ENCODE results near the gene ENO2. TPM values are rescaled to one million over a fixed set of nuclear protein-coding genes. Genes with fewer than 3 reads are reported as not detected.
"Not testable (repeated sequence)": the region's sequence is repeated elsewhere in the genome, so short reads cannot be mapped to it uniquely, and the experiment has no call there.

The ENO2 gene
- polyA plus RNA-seq, 1 of the 3 experiments (the other 2 are of a cell fraction) = 50.6 TPM

- no peak for TF ChIP-seq EP300 (IDR thresholded peaks at IDR 0.05; ENCODE audit: borderline replicate concordance in 1 of 2, low read depth in 1 of 2, low read length in 1 of 2)
- TF ChIP-seq ZBTB33 (IDR thresholded peaks at IDR 0.05; ENCODE audit: borderline replicate concordance, low read depth) = no peak
- no peak for TF ChIP-seq IRF3 (IDR thresholded peaks at IDR 0.05; ENCODE audit: low read depth, low read length)
- no peak for TF ChIP-seq POLR2AphosphoS5 (IDR thresholded peaks at IDR 0.05; ENCODE audit: low read depth, low read length)
- no peak for TF ChIP-seq YY1 (IDR thresholded peaks at IDR 0.05; ENCODE audit: low read depth)
- no peak for TF ChIP-seq TAF1 (IDR thresholded peaks at IDR 0.05; ENCODE audit: borderline replicate concordance, low read depth, low read length)
- no peak for TF ChIP-seq RAD21 (IDR thresholded peaks at IDR 0.05; ENCODE audit: low read length)
- no peak for TF ChIP-seq NRF1 (IDR thresholded peaks at IDR 0.05; ENCODE audit: low read depth, low read length)
- TF ChIP-seq GABPA (IDR thresholded peaks at IDR 0.05; ENCODE audit: low read depth) = no peak
- TF ChIP-seq CTCF (IDR thresholded peaks at IDR 0.05) = no peak
- Histone ChIP-seq H3K9me3 (no peaks in the 10 kb centered on the region), H3K79me2 (ENCODE audit: insufficient read depth) (no peaks in the 10 kb centered on the region), H3K27me3 (ENCODE audit: insufficient read depth) (no peaks in the 10 kb centered on the region), H3K36me3 (replicated peaks in 1 of 2; ENCODE audit: control insufficient read depth in 1 of 2, insufficient read depth in 2 of 2, low read length in 1 of 2) (no peaks in the 10 kb centered on the region), H3K9ac (peak overlapping the region; percentile 78), H3K9me2 (no peaks in the 10 kb centered on the region), H3K27ac (ENCODE audit: low read depth in 2 of 2, low read length in 1 of 2) (peak overlapping the region; percentile 80 to 84), H3K4me2 (peak overlapping the region; percentile 87), H2AFZ (ENCODE audit: low read depth) (peak overlapping the region; percentile 98), H3K4me3 (ENCODE audit: low read depth in 2 of 2, low read length in 1 of 2) (peak overlapping the region; percentile 44 to 63), H3F3A (replicated peaks; ENCODE audit: insufficient read depth) (peaks cover 16% of the 10 kb centered on the region), H3K4me1 (ENCODE audit: control insufficient read depth in 1 of 2, insufficient read depth in 2 of 2, low read depth in 1 of 2, low read length in 1 of 2) (peaks cover 6 to 9% of the 10 kb centered on the region in 2 experiments; a peak in 3 of 4 replicates), H4K20me1 (ENCODE audit: insufficient read depth) (no peaks in the 10 kb centered on the region)
- POLR2A ChIA-PET = interaction anchor here (0.6 to 1.7 kb wide), 14 partner anchors 10 to 1145 kb away, joined by 3 to 24 read pairs (median 6); partner anchors contain the start of genes C12orf57, ENO2, LRRC23 and P3H3
- 77% methylated on average over 5 of the region's 5 CpGs for WGBS (ENCODE audit: low lambda C conversion rate)
- CTCF ChIA-PET = interaction anchor here (0.6 to 4.6 kb wide), 30 partner anchors 9 to 194 kb away, joined by 3 to 122 read pairs (median 5); partner anchors contain the start of genes ENO2, LRRC23, SPSB2 and TPI1
- DNase-seq = no peak
These were observed 22.8 kb upstream of the ENO2 start for GRCh38 chr12:6891646-6892001.

- H3K27me3 ChIP-seq (ENCODE audit: insufficient read depth); H3K79me2 ChIP-seq (ENCODE audit: insufficient read depth); H3K27ac ChIP-seq (ENCODE audit: low read depth in 2 of 2, low read length in 1 of 2); H3K36me3 ChIP-seq (replicated peaks in 1 of 2; ENCODE audit: control insufficient read depth in 1 of 2, insufficient read depth in 2 of 2, low read length in 1 of 2); H3K4me1 ChIP-seq (ENCODE audit: control insufficient read depth in 1 of 2, insufficient read depth in 2 of 2, low read depth in 1 of 2, low read length in 1 of 2); H3K4me2 ChIP-seq; H4K20me1 ChIP-seq (ENCODE audit: insufficient read depth); H3K9ac ChIP-seq; POLR2A ChIA-PET; H2AFZ ChIP-seq (ENCODE audit: low read depth); H3K9me2 ChIP-seq; H3K9me3 ChIP-seq; H3K4me3 ChIP-seq (ENCODE audit: low read depth in 2 of 2, low read length in 1 of 2); DNase-seq: not testable (repeated sequence)
- CTCF ChIA-PET = interaction anchor here (0.7 to 4.6 kb wide), 3 partner anchors 24 to 60 kb away, joined by 3 to 122 read pairs (median 11); partner anchors contain the start of genes SPSB2 and TPI1
- H3F3A ChIP-seq (replicated peaks; ENCODE audit: insufficient read depth) = peaks cover 13% of the 10 kb centered on the region
- 81% methylated on average over 3 of the region's 3 CpGs for WGBS (ENCODE audit: low lambda C conversion rate)
These were observed 21.7 kb upstream of the ENO2 start for GRCh38 chr12:6892683-6893082.

All from SK-N-SH (cell line).